GM03348 (cell line): ENCODE data around the gene TTC28.

ENCODE experiments used
- DNase-seq: peaks from one replicate; pipeline ENCODE4 v3.0.0; 2012; ENCODE audit warnings: low spot score

Gene TTC28

GRCh38 chr22:27986459-27986858 is 693.2 kb downstream of the TTC28 start:
- no peak for DNase-seq

DNA sequence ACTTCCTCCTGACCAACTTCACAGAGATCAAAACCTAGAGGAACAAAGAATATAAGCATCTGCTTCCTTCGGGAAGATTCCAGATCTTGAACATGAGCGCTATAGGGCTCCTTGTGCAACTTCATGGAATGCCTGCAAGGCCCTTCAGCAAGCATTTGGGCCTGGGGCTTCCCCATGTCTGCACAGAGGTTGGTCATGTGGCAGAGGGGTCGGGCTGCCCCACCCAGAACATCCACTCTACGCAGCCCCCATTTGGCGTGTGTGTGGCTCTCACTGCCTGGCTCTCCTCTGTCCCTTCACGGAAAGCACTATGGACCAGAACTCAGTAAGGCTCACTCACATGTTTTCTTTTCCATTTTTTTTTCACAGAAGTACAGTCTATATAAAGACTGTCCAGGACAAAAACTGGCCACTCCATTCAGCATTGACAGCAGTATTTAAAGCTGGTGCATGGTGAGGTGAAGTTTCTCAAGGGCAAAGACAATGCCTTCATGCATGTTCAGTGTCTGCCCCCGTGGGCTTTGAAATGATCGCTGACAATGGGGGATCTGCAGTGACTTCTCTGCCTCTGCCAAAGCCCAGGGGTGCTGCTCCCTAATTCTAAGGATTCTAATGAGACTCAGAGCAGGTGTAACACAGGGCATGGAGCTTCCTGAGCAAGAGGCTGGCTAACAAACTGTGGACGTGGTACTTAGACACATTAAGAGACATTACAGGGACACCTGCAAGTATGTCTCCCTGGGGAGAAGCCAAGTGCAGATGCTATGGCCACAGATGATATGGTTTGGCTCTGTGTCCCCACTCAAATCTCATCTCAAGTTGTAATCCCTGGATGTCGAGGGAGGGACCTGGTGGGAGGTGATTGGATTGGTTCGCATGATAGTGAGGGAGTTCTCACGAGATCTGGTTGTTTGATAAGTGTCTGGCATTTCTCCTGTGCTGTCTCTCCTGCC is 694.0 kb downstream of the TTC28 start:
- DNase-seq: no peak

- no peak for DNase-seq
Observed at GRCh38 chr22:27984723-27985122, 694.9 kb downstream of the TTC28 start.

GRCh38 chr22:27984001-27984695 is 695.5 kb downstream of the TTC28 start:
- DNase-seq: no peak

GRCh38 chr22:27983361-27983791 is 696.3 kb downstream of the TTC28 start:
- DNase-seq: no peak

DNA sequence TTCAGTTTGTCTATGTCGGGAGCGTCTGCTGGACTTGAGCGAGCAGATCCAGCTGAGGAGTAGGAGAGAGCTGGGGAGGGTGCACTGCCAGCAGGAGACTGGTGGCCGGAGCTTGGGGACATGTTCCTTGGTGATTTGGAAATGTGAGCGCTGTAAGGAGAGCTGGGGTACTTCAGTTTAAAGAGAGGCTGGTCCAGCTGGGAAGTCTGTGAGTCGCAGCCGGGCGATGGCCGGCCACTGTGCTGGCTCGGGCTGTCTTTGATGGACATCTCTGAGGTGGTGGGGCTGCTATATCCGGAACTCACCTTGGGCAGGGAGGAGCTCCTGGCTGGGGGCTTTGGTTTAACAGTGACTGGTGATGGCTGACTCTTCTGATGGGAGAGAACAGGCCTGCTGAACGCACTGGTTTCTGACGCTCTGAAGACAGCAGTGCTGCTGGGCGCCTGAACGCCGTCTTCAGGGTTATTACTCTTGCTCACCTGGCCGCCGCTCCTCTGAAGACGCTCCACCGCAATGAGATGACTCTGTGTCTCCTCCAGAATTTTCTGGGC is 696.9 kb downstream of the TTC28 start:
- DNase-seq: no peak

DNA sequence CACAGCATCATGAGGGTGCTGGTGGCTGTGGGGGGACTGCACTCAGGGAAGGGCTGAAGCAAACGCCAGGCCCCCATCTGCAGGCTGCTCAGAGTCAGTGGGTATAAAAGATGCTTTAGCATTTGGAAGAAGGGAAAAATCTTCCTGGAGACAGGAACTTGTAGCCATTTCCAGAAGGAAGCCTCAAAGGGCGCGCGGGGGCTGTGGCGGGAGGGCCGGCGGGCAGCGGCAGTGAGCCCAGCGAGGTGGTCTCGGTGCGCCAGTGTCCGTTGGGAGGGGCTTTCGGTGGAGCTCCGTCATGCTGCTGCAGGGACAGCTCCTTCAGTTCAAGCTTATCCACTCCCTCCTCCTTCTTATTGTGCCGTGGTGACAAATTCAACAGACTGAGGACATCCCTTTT is 697.5 kb downstream of the TTC28 start:
- no peak for DNase-seq

- DNase-seq: no peak
Observed at GRCh38 chr22:27980424-27981148, 699.1 kb downstream of the TTC28 start.

DNA sequence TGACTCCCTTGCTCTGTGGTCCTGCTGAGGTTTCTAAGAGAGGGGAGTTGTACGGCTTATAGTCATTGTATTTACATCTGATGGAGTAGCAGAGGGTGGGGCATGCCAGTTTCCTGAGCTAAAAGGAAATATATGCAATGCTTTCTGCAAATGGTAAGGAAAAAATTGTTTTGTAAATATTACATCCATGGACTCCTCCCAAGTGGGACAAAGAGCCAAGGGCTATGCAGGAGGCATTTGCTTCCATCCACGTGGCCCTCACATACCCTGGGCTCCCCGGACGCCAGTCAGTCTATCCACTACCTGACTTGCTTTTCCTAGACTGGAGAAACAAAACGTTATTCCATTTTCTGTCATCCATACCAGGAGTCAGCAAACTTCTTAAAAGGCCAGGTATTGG is 700.8 kb downstream of the TTC28 start:
- DNase-seq: no peak

- no peak for DNase-seq
Observed at GRCh38 chr22:27978317-27978716, 701.3 kb downstream of the TTC28 start.

DNA sequence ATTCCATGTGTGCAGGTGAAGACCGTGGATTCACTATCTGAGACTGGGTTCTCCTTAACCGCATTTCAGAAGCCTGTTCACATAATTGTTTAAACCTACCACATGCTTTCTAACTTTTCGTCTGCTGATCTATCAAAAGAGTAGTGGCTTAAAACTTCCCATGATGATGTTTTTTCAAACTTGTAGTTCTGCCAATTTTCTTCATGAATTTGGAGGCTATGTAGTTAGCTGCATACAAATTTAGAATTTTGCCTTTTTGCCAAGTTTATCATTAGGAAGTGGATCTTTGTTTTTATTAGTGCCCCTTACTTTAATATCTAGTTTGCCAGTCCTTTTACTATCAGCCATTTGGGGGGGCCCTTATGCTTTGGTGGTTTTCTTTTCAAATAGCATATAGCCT is 703.1 kb downstream of the TTC28 start:
- DNase-seq: no peak

- no peak for DNase-seq
Observed at GRCh38 chr22:27975381-27976013, 704.1 kb downstream of the TTC28 start.

GRCh38 chr22:27973846-27974245 is 705.8 kb downstream of the TTC28 start:
- no peak for DNase-seq

DNA sequence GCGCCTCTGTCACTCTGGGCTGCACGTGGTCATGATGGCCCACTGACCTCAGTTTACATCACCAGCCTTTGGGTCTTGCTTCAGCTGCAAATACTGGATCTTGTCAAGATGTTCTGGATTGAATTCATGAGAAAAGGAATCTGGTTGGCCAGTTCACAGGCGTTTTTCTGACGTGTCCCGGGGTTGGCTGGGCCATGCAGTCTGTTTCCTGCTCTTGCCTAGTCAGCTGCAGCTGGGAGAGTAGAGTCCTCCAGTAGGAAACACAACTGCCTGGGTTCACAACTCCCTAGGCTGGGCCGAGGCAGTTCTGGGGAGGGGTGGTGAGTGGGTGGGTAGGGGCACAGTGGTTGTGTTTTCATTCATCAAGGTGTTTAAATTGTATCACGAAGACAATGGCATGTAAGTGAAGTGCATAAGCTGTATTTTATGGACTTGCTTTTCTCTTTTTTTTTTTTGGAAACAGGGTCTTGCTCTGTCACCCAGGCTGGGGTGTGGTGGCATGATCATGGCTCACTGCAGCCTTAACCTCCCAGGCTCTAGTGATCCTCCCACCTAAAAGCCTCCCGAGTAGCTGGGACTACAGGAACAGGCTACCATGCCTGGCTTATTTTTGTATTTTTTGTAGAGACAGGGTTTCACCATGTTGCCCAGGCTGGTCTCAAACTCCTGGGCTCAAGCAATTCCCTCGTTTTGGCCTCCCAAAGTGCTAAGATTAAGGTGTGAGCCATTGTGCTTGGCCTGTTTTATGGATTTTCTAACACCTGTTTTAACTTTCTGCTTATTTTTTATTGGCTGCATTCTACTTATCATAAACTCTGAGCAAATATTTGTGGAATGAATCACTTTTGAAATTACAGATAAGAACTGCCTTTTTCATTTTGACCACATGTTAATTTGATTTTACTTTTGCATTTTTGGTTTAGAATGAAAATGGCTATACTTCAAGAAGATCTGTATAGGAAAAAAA is 706.6 kb downstream of the TTC28 start:
- no peak for DNase-seq

DNA sequence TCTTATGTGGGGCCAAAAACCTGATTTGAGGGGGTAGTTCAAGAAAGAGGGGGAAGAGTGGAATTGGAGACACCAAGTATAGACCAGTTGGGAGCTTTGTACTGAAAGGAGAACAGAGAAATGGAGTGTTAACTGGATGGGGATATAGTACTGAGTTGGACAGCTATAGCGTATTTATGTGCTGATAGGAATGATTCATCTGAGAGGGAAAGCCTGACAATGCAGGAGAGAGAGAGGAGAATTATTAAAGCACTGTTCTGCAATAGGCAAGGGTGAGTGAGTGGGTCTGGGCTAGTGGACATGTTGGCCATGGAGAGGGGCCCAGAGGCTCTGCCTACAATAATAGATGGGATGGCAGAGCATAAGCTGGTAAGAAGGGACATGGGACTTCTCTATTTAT is 707.7 kb downstream of the TTC28 start:
- no peak for DNase-seq

GRCh38 chr22:27970596-27971220 is 708.9 kb downstream of the TTC28 start:
- DNase-seq: no peak

- no peak for DNase-seq
Observed at GRCh38 chr22:27966168-27967064, 713.2 kb downstream of the TTC28 start.

DNA sequence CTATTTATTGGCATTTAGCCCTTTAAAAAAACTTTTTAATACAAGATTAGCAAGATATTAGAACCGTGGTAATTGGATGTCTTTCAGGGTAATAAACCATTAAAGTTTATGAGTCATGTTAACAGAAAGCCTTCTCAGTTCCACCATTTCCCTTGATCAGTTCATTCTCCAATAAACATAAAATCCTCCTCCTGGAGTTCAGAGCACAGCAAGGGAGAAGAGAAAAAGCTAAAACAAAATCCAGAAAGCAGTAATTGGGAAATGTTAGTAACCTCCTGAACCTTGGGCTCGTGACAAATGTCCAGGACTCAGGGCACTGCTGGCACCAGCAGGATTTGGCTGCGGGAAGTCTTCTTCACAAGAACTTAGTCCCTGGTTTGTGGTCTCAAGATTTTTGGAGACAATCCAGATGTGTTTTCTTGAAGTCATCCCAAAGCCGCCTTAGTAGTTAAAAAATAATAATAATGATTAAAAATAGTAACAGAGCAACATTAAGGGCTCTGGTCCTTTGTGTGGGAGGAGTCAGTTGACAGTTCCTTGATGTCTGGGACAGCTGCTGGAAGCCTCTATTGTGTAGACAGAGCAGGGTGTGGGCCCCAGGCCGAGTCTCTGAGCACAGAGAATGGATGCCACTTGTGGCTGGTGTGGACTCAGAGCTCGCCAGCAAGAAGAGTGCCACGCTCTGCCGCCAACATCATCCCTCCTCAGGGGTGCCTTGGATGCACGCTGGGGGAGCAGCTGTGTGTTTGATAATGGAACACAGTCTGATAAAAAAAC is 717.2 kb downstream of the TTC28 start:
- peak; percentile 29 for DNase-seq
